ENCODE results near the gene NXT1.

NXT1 gene

GRCh38 chr20:23391707-23392310 is 41.2 kb downstream of the NXT1 start:
- DNase-seq (ENCODE audit: low read depth), result no peak

GRCh38 chr20:23393996-23394775 is 43.6 kb downstream of the NXT1 start:
- DNase-seq (ENCODE audit: low read depth), result no peak

- no peak for DNase-seq (ENCODE audit: low read depth)
Observed at GRCh38 chr20:23396950-23397627, 46.5 kb downstream of the NXT1 start.

DNA sequence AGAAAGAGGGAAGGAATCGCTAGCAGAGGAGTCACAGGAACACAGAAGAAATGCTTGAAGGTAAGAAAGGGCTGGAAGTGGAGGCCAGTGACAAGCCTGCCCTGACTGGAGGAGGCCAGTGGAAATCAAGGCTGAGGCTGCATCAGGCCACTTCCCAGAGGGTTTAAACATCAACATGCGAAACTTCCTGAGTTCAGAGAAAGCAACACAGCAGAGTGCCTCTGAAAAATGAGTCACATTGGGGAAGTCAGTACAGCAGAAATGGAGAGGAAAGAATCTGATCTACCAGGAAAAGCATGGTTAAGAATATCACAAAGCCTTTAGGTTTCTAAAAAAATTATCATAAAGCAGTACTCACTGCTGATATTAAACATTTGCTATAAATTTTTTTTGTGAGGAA is 47.4 kb downstream of the NXT1 start:
- DNase-seq (ENCODE audit: low read depth), result no peak

GRCh38 chr20:23399568-23400241 is 49.1 kb downstream of the NXT1 start:
- DNase-seq (ENCODE audit: low read depth), result no peak

GRCh38 chr20:23401051-23401450 is 50.5 kb downstream of the NXT1 start:
- DNase-seq (ENCODE audit: low read depth), result no peak

- DNase-seq (ENCODE audit: low read depth), result no peak
Observed at GRCh38 chr20:23403751-23404150, 53.2 kb downstream of the NXT1 start.

DNA sequence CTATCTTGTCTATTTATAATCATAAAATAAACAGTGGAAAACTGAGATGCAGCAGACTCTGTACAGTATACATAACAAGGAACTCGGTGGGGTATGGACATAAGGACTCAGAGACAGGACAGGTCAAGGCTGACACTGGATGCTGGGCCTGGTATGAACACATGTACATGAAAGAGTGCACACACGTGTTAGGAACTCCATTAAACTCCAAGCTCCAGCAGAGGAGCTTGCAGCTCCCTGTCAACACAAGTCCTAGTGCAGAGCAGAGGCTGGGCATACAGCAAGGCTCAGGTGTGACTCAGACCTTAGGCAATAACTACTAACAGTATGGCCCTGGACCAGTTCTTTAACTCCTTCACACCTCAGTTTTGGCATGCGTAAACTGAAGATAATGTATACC is 53.6 kb downstream of the NXT1 start:
- no peak for DNase-seq (ENCODE audit: low read depth)

Measured in activated T-cell treated with anti-CD3 and anti-CD28 coated beads for 24 hours (primary cell).